GM12875 (cell line): Measurements from ENCODE around the gene OSBPL2.

Source experiments
- H3K4me3 ChIP-seq: one replicate; pipeline ENCODE4 v1.5.1; 2011; ENCODE audit warnings: low read depth, low read length, control low read depth
- CTCF ChIP-seq: IDR thresholded peaks from 2 replicates; pipeline ENCODE4 v1.5.1; 2011; ENCODE audit warnings: low read depth, mild to moderate bottlenecking, control low read depth, inconsistent platforms, low read length, moderate library complexity, borderline replicate concordance; ENCODE audit not compliant: insufficient read depth

The OSBPL2 gene

DNA sequence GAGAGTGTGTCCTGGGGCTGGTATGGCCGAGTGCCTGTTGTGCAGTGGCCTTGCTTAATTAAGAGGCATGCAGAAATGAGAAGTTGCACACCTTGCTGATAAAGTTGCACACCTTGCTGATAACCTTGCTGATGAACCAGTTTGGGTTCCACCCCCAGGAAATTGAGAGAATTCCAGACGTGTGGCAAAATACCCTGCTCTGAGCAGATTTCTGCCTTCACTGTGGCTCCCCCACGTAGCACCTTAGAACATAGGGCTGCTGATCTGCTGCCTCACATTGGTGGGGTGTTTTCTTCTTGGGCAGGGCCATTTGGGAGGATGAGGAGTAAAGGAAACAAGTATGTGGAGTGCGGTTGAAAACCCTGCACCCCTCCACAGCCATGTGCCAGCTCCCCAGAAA is 42.0 kb downstream of the OSBPL2 start:
- H3K4me3 ChIP-seq: no peak overlapping the region
- TF ChIP-seq CTCF: no peak

GRCh38 chr20:62281161-62281933 is 43.0 kb downstream of the OSBPL2 start:
- no peak overlapping the region for H3K4me3 ChIP-seq
- TF ChIP-seq CTCF: no peak

- TF ChIP-seq CTCF: no peak
Measured at GRCh38 chr20:62282103-62282502, 43.8 kb downstream of the OSBPL2 start.

DNA sequence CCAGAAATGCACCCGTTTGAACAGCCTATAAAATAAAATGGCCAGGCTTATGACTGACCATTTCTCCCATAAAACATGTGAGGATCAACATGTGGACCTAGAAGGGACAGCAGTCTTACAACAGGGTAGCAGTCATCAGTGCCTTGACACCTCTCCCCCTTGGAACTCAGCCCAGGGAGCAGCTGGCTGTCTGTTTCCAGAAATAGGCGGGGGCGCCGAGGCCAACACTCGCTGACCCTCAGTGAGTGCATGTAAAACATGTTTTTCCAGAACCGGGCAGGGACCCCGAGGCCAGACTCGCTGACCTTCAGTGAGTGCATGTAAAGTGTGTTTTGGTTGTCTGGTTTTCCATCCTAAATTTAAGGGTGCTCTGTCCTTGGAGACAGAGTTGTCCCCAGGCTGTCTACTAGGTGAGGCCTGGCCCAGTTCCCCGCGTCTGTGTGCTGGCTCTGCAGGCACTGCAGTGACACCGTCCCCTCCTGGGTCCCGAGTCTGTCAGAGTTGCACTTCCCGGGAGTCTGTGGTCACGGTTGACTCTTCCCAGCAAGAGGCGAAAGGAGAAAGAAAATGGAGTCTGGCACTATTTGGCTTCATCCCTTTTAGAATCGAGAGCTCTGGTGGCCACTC is 44.7 kb downstream of the OSBPL2 start:
- H3K4me3 ChIP-seq: no peak overlapping the region
- no peak for TF ChIP-seq CTCF

More at GRCh38 chr20:62282103-62282502, 43.8 kb downstream of the OSBPL2 start:
- H3K4me3 ChIP-seq: no peak overlapping the region

DNA sequence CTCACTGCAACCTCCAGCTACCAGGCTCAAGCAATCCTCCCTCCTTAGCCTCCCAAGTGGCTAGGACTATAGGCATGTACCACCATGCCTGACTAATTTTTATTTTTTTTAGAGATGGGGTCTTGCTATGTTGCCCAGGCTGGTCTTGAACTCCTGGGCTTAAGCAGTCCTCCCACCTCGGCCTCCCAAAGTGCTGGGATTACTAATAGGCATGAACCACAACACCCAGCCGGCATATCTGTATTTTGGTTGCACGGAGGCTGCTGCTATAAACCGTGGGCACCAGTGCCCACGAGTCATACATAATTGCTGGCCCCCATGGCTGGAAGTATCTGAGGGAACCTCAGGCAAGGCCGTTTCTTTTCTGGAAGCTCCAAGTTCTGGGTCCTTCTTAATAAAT is 46.1 kb downstream of the OSBPL2 start:
- H3K4me3 ChIP-seq: no peak overlapping the region
- TF ChIP-seq CTCF: no peak

DNA sequence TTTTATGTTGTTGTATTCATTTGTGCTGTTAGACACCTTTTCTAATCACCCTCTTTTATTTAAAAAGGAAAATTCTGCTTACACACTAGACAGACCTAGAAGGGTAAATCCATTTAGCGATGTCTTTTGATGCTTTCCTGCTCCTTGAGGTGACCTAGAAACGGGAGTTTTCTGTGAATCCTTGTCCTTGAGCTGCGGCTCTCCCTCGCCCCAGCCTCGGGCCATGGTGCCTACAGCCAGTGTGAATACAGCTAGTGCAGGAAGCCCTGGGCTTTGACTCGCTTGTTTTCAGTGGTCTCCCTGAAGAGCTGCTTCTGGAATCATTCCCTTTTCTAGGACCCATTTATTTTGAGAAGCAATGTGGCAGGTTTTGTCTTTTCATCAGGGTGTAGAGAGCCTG is 46.8 kb downstream of the OSBPL2 start:
- no peak for TF ChIP-seq CTCF
- H3K4me3 ChIP-seq: no peak overlapping the region

GRCh38 chr20:62285722-62286121 is 47.4 kb downstream of the OSBPL2 start:
- no peak overlapping the region for H3K4me3 ChIP-seq
- no peak for TF ChIP-seq CTCF
